SU-DHL-6 (cell line): ENCODE measurements around the gene DSTYK.

ENCODE experiments used
- H2AFZ ChIP-seq: fragments of 200-600 bp; sonication (generic); 2 replicates; pipeline ENCODE4 v1.6.1; 2014; ENCODE audit warnings: low read depth, mild to moderate bottlenecking, moderate library complexity, mixed read lengths, antibody characterized with exemption, low read length; ENCODE audit not compliant: severe bottlenecking
- H3F3A ChIP-seq: fragments of 200-600 bp; shearing (Covaris generic); 2 replicates; pipeline ENCODE4 v1.6.0; 2016; ENCODE audit warnings: antibody characterized with exemption, mild to moderate bottlenecking; ENCODE audit not compliant: insufficient read depth
- H3K27ac ChIP-seq: fragments of 200-600 bp; sonication (generic); 2 replicates; pipeline ENCODE4 v1.5.1; 2016; ENCODE audit warnings: low read depth, mild to moderate bottlenecking, low read length, moderate library complexity, mixed read lengths
- H3K27me3 ChIP-seq: fragments of 200-600 bp; sonication (generic), shearing (Covaris generic); 2 replicates; pipeline ENCODE4 v1.6.0; 2014; ENCODE audit warnings: mild to moderate bottlenecking, low read length
- H3K36me3 ChIP-seq: fragments of 200-600 bp; sonication (generic); 2 replicates; pipeline ENCODE4 v1.6.1; 2014; ENCODE audit warnings: mild to moderate bottlenecking, low read length, mixed read lengths
- H3K4me2 ChIP-seq: fragments of 300-600, 200-600 bp; shearing (Covaris generic), sonication (generic); 2 replicates; pipeline ENCODE4 v1.6.0; 2014; ENCODE audit warnings: low read length, low read depth, mild to moderate bottlenecking; ENCODE audit not compliant: poor library complexity, severe bottlenecking
- H3K4me3 ChIP-seq: fragments of 200-600 bp; sonication (generic); 2 replicates; pipeline ENCODE4 v1.5.1; 2014; ENCODE audit warnings: antibody characterized with exemption, low read length, mild to moderate bottlenecking, mixed read lengths; ENCODE audit not compliant: insufficient read depth, poor library complexity, severe bottlenecking
- H3K79me2 ChIP-seq: fragments of 200-600 bp; sonication (generic); 2 replicates; pipeline ENCODE4 v1.6.1; 2014; ENCODE audit warnings: mild to moderate bottlenecking, low read length, moderate library complexity; ENCODE audit not compliant: insufficient read depth
- H3K9ac ChIP-seq: fragments of 200-600 bp; sonication (generic); 2 replicates; pipeline ENCODE4 v1.7.0; 2014; ENCODE audit warnings: mild to moderate bottlenecking, low read length
- H3K9me2 ChIP-seq: fragments of 200-600 bp; sonication (generic); replicated peaks from 2 replicates; pipeline ENCODE4 v1.6.1; 2014; ENCODE audit warnings: low read length; ENCODE audit not compliant: insufficient read depth
- H3K9me3 ChIP-seq: fragments of 200-600 bp; sonication (generic); 2 replicates; pipeline ENCODE4 v1.6.1; 2014; ENCODE audit warnings: low read length, mixed read lengths; ENCODE audit not compliant: insufficient read depth
- H4K20me1 ChIP-seq: fragments of 200-600 bp; sonication (generic); 2 replicates; pipeline ENCODE4 v1.6.1; 2014; ENCODE audit warnings: low read depth, mild to moderate bottlenecking, antibody characterized with exemption, low read length, moderate library complexity, mixed read lengths
- EZH2phosphoT487 ChIP-seq: fragments of 200-600 bp; sonication (generic), shearing (Covaris generic); conservative IDR thresholded peaks from 2 replicates; pipeline ENCODE4 v1.6.1; 2018; ENCODE audit warnings: mild to moderate bottlenecking, antibody characterized with exemption, low read length, moderate library complexity, mixed read lengths
- TF ChIP-seq, protein P1 (sequence below): fragments of 200-600 bp; sonication (generic); IDR thresholded peaks from one replicate; pipeline ENCODE4 v1.5.1; 2017; ENCODE audit warnings: antibody characterized with exemption, mild to moderate bottlenecking, low read length, moderate library complexity; ENCODE audit not compliant: insufficient read depth, poor library complexity, severe bottlenecking

DSTYK gene

DNA sequence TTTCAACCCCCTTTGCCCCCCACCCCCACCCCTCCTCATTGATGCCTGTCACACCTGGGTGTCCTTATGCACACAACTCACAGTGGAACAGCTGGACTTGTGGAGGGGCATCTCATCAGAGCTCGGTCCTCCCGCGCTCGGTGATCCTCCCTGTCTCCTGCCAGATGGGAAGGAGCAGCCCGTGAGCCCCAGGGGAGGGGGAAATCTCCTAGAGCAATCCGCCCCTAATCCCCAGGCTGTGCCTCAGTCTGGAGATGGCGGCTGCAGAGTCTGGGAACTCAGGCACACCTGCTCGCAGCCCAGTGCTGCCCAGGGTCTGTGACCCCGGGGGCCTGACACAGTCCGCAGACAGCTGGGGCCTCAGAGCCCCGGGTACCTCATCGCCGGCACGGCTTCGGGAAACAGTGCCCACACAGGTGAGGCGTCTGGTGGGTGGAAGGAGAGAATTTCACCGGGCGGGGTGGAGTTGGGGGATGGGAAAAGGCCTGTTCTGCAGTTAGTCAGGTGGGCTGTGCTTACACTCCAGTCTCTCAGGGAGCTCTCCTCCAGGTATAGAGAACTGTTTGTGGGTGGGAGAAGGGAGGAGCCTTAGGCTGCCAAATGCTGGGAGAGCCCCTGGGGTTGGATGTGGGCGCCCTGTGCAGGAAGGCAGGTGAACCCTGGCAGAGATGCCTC lies 45.6 kb upstream of the DSTYK start:
- H3K9me2 ChIP-seq, result no peaks in the 10 kb centered on the region
- no peaks in the 10 kb centered on the region for H3F3A ChIP-seq
- no peak overlapping the region for H3K9ac ChIP-seq
- no peak overlapping the region for H3K4me2 ChIP-seq
- no peaks in the 10 kb centered on the region for H3K79me2 ChIP-seq
- H2AFZ ChIP-seq, result no peak overlapping the region
- no peaks in the 10 kb centered on the region for H3K27me3 ChIP-seq
- H4K20me1 ChIP-seq, result no peaks in the 10 kb centered on the region
- no peak for TF ChIP-seq EZH2phosphoT487
- TF ChIP-seq, protein P1, sequence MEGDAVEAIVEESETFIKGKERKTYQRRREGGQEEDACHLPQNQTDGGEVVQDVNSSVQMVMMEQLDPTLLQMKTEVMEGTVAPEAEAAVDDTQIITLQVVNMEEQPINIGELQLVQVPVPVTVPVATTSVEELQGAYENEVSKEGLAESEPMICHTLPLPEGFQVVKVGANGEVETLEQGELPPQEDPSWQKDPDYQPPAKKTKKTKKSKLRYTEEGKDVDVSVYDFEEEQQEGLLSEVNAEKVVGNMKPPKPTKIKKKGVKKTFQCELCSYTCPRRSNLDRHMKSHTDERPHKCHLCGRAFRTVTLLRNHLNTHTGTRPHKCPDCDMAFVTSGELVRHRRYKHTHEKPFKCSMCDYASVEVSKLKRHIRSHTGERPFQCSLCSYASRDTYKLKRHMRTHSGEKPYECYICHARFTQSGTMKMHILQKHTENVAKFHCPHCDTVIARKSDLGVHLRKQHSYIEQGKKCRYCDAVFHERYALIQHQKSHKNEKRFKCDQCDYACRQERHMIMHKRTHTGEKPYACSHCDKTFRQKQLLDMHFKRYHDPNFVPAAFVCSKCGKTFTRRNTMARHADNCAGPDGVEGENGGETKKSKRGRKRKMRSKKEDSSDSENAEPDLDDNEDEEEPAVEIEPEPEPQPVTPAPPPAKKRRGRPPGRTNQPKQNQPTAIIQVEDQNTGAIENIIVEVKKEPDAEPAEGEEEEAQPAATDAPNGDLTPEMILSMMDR, result no peak
- H3K9me3 ChIP-seq, result no peaks in the 10 kb centered on the region
- H3K27ac ChIP-seq, result no peak overlapping the region
- H3K36me3 ChIP-seq, result no peaks in the 10 kb centered on the region
- H3K4me3 ChIP-seq, result no peak overlapping the region

DNA sequence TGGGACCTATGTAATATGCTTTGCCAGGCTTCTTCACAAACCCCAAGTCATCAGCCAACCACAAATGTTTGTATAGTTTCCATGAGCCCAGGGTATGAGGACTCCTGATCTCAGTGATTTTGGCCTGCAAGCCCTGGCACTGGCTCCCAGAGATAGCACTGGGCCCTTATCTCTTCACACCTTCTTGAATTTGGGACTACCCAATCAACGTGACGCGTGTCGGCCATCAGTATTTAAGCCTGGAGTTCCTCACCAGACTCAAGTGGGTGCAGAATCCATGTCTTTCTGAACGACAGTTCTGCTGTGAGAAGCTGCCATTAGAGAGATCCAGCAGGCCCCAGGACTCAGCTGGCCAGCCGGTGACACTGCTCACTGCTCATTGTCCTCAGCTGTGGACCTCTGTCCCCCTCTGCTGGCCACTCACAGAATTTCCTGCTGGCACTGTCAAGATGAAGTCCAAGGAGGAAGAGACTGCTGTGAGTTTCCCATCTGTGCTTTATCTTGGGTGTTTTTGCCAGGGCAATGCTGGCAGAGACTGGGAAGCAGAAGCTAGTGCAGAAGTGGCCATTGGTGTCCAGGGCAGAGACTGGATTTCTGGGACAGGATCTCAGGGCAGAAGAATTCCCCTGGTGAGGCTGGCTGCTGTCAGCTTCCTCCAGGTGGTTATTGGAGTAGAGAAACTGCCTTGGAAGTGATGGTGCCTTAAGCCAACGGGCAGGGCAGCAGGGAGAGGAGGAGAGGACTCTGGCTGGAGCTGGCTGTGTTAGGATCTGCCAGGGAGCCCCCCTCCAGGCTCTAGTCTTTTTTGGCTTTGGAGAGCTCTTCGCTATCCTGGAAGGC lies 44.7 kb upstream of the DSTYK start:
- Histone ChIP-seq H3K36me3 (no peaks in the 10 kb centered on the region), H3F3A (no peaks in the 10 kb centered on the region), H3K27ac (no peak overlapping the region), H3K9me2 (no peaks in the 10 kb centered on the region), H3K79me2 (no peaks in the 10 kb centered on the region), H3K4me2 (no peak overlapping the region), H3K27me3 (no peaks in the 10 kb centered on the region), H3K4me3 (no peak overlapping the region), H2AFZ (no peak overlapping the region), H3K9me3 (no peaks in the 10 kb centered on the region), H4K20me1 (no peaks in the 10 kb centered on the region), H3K9ac (no peak overlapping the region)
- TF ChIP-seq EZH2phosphoT487, result no peak
- TF ChIP-seq, protein P1, result peak; percentile 76

DNA sequence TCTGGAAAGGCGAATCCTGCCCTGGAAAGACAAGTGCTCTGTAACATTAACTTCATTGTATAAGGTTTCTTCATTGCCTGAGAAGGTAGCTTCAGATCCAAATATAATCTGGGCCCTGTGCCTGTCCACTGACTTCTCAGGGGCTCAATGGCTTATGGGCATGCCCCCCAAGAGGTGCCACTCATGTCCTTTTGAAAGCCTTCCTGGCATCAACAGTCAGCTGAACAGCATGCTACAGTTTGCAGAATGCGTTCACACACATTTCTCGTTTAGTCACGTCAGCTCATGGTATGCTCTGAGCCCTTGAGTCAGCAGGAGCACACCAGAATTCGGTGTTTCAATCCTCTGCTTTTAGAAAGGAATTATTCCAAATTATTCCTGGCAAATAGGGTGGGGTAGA lies 40.1 kb upstream of the DSTYK start:
- Histone ChIP-seq H2AFZ (no peak overlapping the region), H3K27ac (no peak overlapping the region), H3K27me3 (no peaks in the 10 kb centered on the region), H3K4me2 (no peak overlapping the region), H3K9me3 (no peaks in the 10 kb centered on the region), H3F3A (no peaks in the 10 kb centered on the region), H3K9me2 (no peaks in the 10 kb centered on the region), H4K20me1 (no peaks in the 10 kb centered on the region), H3K4me3 (no peak overlapping the region), H3K79me2 (no peaks in the 10 kb centered on the region), H3K9ac (no peak overlapping the region), H3K36me3 (no peaks in the 10 kb centered on the region)
- TF ChIP-seq, protein P1, result no peak
- no peak for TF ChIP-seq EZH2phosphoT487
